CD4-positive, CD25-positive, alpha-beta regulatory T cell (primary cell): ENCODE data around the gene MAMSTR. TPM values are rescaled to one million over a fixed set of nuclear protein-coding genes. Genes with fewer than 3 reads are reported as not detected.
A peak's percentile ranks its signal among the peaks of the same experiment; 100 is the strongest.

ENCODE experiments used
- ATAC-seq, 2 donors: fragments of 150-1000 bp; cut with Tn5 transposase; one replicate each; pipeline ENCODE4 v1.10.0; 2021; ENCODE audit warnings: low read depth in 2 of 2, moderate number of reproducible peaks in 2 of 2, moderate library complexity in 1 of 2
- DNase-seq, 3 donors: peaks; one replicate each; pipeline versions ENCODE4 v3.0.0 to v3.0.0-alpha.2; 2012 to 2022; ENCODE audit warnings: mixed read lengths in 1 of 3
- H3K27ac ChIP-seq: one replicate; pipeline ENCODE4 v1.7.0; 2013; ENCODE audit warnings: mild to moderate bottlenecking, low read length; ENCODE audit not compliant: insufficient read depth, poor library complexity, severe bottlenecking
- H3K27me3 ChIP-seq: one replicate; pipeline ENCODE4 v1.7.0; 2013; ENCODE audit warnings: low read length; ENCODE audit not compliant: control insufficient read depth, insufficient read depth
- H3K36me3 ChIP-seq: one replicate; pipeline ENCODE4 v1.7.0; 2013; ENCODE audit warnings: mild to moderate bottlenecking, low read length, moderate library complexity; ENCODE audit not compliant: control insufficient read depth, insufficient read depth
- H3K4me1 ChIP-seq: 2 replicates; pipeline ENCODE4 v1.7.0; 2013; ENCODE audit warnings: mild to moderate bottlenecking, low read length; ENCODE audit not compliant: insufficient read depth, control insufficient read depth, poor library complexity, severe bottlenecking
- H3K4me3 ChIP-seq: one replicate; pipeline ENCODE4 v1.7.0; 2013; ENCODE audit warnings: low read depth, mild to moderate bottlenecking, low read length, moderate library complexity
- H3K9me3 ChIP-seq, 2 experiments: 1 replicate in 1 of 2; 2 replicates in 1 of 2; pipeline ENCODE4 v1.7.0; 2013; ENCODE audit warnings: low read length in 2 of 2, mild to moderate bottlenecking in 1 of 2, moderate library complexity in 1 of 2; ENCODE audit not compliant: control insufficient read depth in 2 of 2
- H3K27ac Mint-ChIP-seq, 3 donors: one replicate each; pipeline ENCODE4 v1.8.0; 2020 to 2022; ENCODE audit warnings: mild to moderate bottlenecking in 3 of 3, mixed read lengths in 3 of 3, moderate library complexity in 2 of 3
- H3K27me3 Mint-ChIP-seq: one replicate; pipeline ENCODE4 v1.8.0; 2022; ENCODE audit warnings: mild to moderate bottlenecking, mixed read lengths
- H3K36me3 Mint-ChIP-seq: one replicate; pipeline ENCODE4 v1.8.0; 2020; ENCODE audit warnings: mixed read lengths
- H3K4me1 Mint-ChIP-seq, 4 donors: one replicate each; pipeline ENCODE4 v1.8.0; 2020 to 2022; ENCODE audit warnings: mixed read lengths in 4 of 4, mild to moderate bottlenecking in 1 of 4
- H3K4me3 Mint-ChIP-seq, 4 donors: one replicate each; pipeline ENCODE4 v1.8.0; 2020 to 2022; ENCODE audit warnings: mild to moderate bottlenecking in 4 of 4, mixed read lengths in 4 of 4, moderate library complexity in 3 of 4
- H3K9me3 Mint-ChIP-seq, 7 donors: one replicate each; pipeline ENCODE4 v1.8.0; 2020 to 2022; ENCODE audit warnings: mixed read lengths in 7 of 7, mild to moderate bottlenecking in 3 of 7, moderate library complexity in 2 of 7
- polyA plus RNA-seq, 4 donors: library from polyadenylated mRNA; unstranded; fragments of 300-500 nt; fragmentation: Illumina TruSeq; gene quantifications; one replicate each; pipeline ENCODE4 v1.2.3, GENCODE V29; 2021
- total RNA-seq: library from RNA; stranded (reverse); gene quantifications from one replicate; pipeline ENCODE4 v1.2.3, GENCODE V29; 2022

MAMSTR gene
- total and polyA plus RNA-seq, 5 donors from 2014 or later, result 0.17 to 1.1 (median 0.40) TPM

DNA sequence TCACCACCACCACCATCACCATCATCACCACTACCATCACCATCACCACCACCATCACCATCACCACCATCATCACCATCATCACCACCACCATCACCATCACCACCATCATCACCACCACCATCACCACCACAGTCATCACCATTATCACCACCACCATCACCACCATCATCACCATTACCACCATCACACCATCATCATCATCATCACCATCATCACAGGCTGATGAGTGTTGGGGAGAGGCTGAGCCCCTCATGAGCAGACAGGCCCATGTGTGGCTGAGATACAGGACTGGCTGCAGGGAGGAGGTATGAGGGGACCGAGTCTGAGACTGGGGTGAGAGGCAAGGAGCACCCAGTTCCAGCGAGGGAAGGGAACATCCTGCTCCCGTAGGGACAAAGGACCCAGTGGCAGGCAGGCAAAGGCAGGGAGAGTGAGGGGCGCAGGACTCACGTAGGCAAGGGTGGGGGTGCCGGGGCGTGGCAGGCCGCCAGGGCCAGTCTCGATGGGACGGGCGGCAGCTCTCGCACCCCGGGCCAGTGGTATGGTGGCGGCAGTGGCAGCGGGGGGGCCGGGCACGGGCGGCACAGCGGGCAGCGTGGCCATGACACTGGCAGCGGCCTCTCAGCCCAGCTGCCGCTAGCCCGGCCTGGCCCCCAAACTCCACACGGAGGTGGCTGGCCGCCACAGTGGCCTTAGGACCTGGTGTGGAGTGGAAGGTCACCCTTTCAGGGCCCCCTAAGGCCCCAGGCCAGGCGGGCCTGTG is 49.4 kb downstream of the MAMSTR start:
- no peak overlapping the region for H3K27ac Mint-ChIP-seq

GRCh38 chr19:48668761-48669160 is 50.8 kb downstream of the MAMSTR start:
- Mint-ChIP-seq H3K27ac (peak overlapping the region; percentile 40 to 80 (median 79)), H3K27me3 (no peaks in the 10 kb centered on the region), H3K36me3 (no peaks in the 10 kb centered on the region), H3K4me1 (no peaks in the 10 kb centered on the region), H3K9me3 (no peaks in the 10 kb centered on the region), H3K4me3 (no peak overlapping the region)
- DNase-seq, result no peak
- ATAC-seq, result no peak
- Histone ChIP-seq H3K9me3 (no peaks in the 10 kb centered on the region), H3K4me1 (no peaks in the 10 kb centered on the region), H3K27me3 (no peaks in the 10 kb centered on the region), H3K36me3 (no peaks in the 10 kb centered on the region), H3K27ac (no peak overlapping the region), H3K4me3 (no peak overlapping the region)

More for the DNA sequence above, 49.4 kb downstream of the MAMSTR start:
- H3K4me1 Mint-ChIP-seq, result peaks cover 0 to 1% (median under 1%) of the 10 kb centered on the region in 4 donors
- Histone ChIP-seq H3K27ac (no peak overlapping the region), H3K4me1 (peaks cover under 1% of the 10 kb centered on the region), H3K36me3 (no peaks in the 10 kb centered on the region), H3K27me3 (no peaks in the 10 kb centered on the region), H3K4me3 (no peak overlapping the region), H3K9me3 (no peaks in the 10 kb centered on the region)
- ATAC-seq (no peak), DNase-seq (no peak)
- no peak overlapping the region for H3K4me3 Mint-ChIP-seq
- H3K9me3 Mint-ChIP-seq, result no peaks in the 10 kb centered on the region
- no peaks in the 10 kb centered on the region for H3K27me3 Mint-ChIP-seq
- H3K36me3 Mint-ChIP-seq, result no peaks in the 10 kb centered on the region

- Mint-ChIP-seq H3K36me3 (no peaks in the 10 kb centered on the region), H3K9me3 (no peaks in the 10 kb centered on the region), H3K27ac (peak overlapping the region in 1 of 3 donors; percentile 40), H3K4me3 (no peak overlapping the region), H3K27me3 (no peaks in the 10 kb centered on the region), H3K4me1 (no peaks in the 10 kb centered on the region)
- H3K9me3 ChIP-seq, result no peaks in the 10 kb centered on the region
- no peaks in the 10 kb centered on the region for H3K4me1 ChIP-seq
- H3K36me3 ChIP-seq, result no peaks in the 10 kb centered on the region
- DNase-seq (no peak), ATAC-seq (no peak)
- no peak overlapping the region for H3K4me3 ChIP-seq
- H3K27me3 ChIP-seq, result no peaks in the 10 kb centered on the region
- H3K27ac ChIP-seq, result no peak overlapping the region
Measured at GRCh38 chr19:48668332-48668731, 51.2 kb downstream of the MAMSTR start.

DNA sequence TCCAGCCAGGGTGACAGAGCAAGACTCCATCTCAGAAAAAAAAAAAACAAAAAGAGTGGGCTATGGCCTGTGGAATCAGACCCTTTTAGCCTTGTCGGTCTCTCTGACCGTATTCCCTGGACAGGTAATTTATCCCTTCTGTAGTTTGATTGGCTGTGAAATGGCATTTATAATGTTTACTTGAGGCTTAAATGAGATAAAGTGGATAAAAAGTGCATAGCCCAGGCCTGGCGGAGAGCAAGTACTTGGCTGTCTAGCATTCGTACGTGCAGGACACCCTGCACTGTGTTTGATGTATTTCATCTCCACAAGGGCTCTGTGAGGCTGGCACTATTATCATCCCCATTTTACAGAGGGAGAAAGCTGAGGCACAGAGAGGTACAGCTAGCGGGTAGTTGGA is 53.7 kb downstream of the MAMSTR start:
- H3K36me3 ChIP-seq, result no peaks in the 10 kb centered on the region
- H3K36me3 Mint-ChIP-seq, result no peaks in the 10 kb centered on the region
- H3K4me3 ChIP-seq, result no peak overlapping the region
- peaks cover 4 to 9% (median 6%) of the 10 kb centered on the region in 4 donors for H3K4me1 Mint-ChIP-seq
- no peak overlapping the region for H3K4me3 Mint-ChIP-seq
- no peak overlapping the region for H3K27ac ChIP-seq
- ATAC-seq (no peak), DNase-seq (no peak)
- peaks cover 5% of the 10 kb centered on the region for H3K4me1 ChIP-seq
- H3K27me3 Mint-ChIP-seq, result no peaks in the 10 kb centered on the region
- H3K9me3 Mint-ChIP-seq, result no peaks in the 10 kb centered on the region
- no peaks in the 10 kb centered on the region for H3K27me3 ChIP-seq
- no peaks in the 10 kb centered on the region for H3K9me3 ChIP-seq
- H3K27ac Mint-ChIP-seq, result no peak overlapping the region

DNA sequence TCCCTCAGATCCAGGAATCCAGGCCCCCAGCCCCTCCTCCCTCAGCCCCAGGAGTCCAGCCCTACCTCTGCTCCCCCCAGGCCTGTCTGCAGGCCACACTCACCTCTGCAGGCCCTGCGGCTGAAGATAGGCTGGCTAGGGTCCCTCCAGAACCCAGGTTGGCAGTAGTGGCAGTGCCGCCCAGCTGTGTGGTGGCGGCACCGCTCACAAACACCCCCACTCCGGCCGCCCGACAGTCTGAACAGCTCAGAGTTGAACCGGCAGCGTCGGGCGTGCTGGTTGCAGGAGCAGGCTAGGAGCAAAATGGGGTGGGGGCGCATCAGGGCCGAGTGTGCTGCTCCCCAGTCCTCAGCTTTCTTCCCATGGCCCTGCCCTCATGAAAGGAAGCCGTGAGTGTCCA is 55.0 kb downstream of the MAMSTR start:
- Histone ChIP-seq H3K9me3 (no peaks in the 10 kb centered on the region), H3K27me3 (no peaks in the 10 kb centered on the region), H3K4me1 (peaks cover 9% of the 10 kb centered on the region), H3K36me3 (no peaks in the 10 kb centered on the region), H3K4me3 (no peak overlapping the region), H3K27ac (no peak overlapping the region)
- no peak for DNase-seq
- Mint-ChIP-seq H3K9me3 (no peaks in the 10 kb centered on the region), H3K36me3 (no peaks in the 10 kb centered on the region), H3K4me1 (peaks cover 5 to 12% (median 8%) of the 10 kb centered on the region in 4 donors), H3K27ac (no peak overlapping the region), H3K27me3 (no peaks in the 10 kb centered on the region), H3K4me3 (no peak overlapping the region)
- ATAC-seq, result no peak

- no peaks in the 10 kb centered on the region for H3K9me3 ChIP-seq
- ATAC-seq (no peak), DNase-seq (no peak)
- peaks cover 5 to 12% (median 8%) of the 10 kb centered on the region in 4 donors for H3K4me1 Mint-ChIP-seq
- no peaks in the 10 kb centered on the region for H3K9me3 Mint-ChIP-seq
- H3K36me3 ChIP-seq, result no peaks in the 10 kb centered on the region
- no peak overlapping the region for H3K4me3 ChIP-seq
- no peak overlapping the region for H3K27ac ChIP-seq
- no peak overlapping the region for H3K4me3 Mint-ChIP-seq
- no peaks in the 10 kb centered on the region for H3K27me3 ChIP-seq
- H3K27me3 Mint-ChIP-seq, result peaks cover 4% of the 10 kb centered on the region
- no peak overlapping the region for H3K27ac Mint-ChIP-seq
- no peaks in the 10 kb centered on the region for H3K36me3 Mint-ChIP-seq
- H3K4me1 ChIP-seq, result peaks cover 9% of the 10 kb centered on the region
Measured at GRCh38 chr19:48663667-48664066, 55.9 kb downstream of the MAMSTR start.

Other genes starting within 250 kb of the MAMSTR start
- 6.3 TPM for gene LMTK3, start 207.9 kb downstream of the MAMSTR start, total RNA-seq
- not detected for gene LMTK3, start 207.9 kb downstream of the MAMSTR start, polyA plus RNA-seq
- not detected for gene SULT2B1, start 167.6 kb downstream of the MAMSTR start, total RNA-seq
- gene SULT2B1, start 167.6 kb downstream of the MAMSTR start, polyA plus RNA-seq, result under 1 TPM in 2 of 4 donors, not detected in 2; 0.16 to 0.82 TPM
- not detected for gene SPACA4, start 113.0 kb downstream of the MAMSTR start, total RNA-seq
- under 1 TPM in 1 of 4 donors, not detected in 3; 0.25 TPM for gene SPACA4, start 113.0 kb downstream of the MAMSTR start, polyA plus RNA-seq
- gene FAM83E, start 104.6 kb downstream of the MAMSTR start, total RNA-seq, result 0.76 TPM
- gene FAM83E, start 104.6 kb downstream of the MAMSTR start, polyA plus RNA-seq, result under 1 TPM in 1 of 4 donors, not detected in 3; 0.31 TPM
- gene RPL18, start 100.5 kb downstream of the MAMSTR start, total RNA-seq, result 1,690 TPM
- gene RPL18, start 100.5 kb downstream of the MAMSTR start, polyA plus RNA-seq, result 1,000 to 10,000 TPM; 1,618 to 2,428 (median 2,131) TPM
- gene SPHK2, start 100.2 kb downstream of the MAMSTR start, total RNA-seq, result 13.0 TPM
- 1 to 10 TPM; 4.8 to 8.4 (median 7.5) TPM for gene SPHK2, start 100.2 kb downstream of the MAMSTR start, polyA plus RNA-seq
- 37.7 TPM for gene DBP, start 82.3 kb downstream of the MAMSTR start, total RNA-seq
- gene DBP, start 82.3 kb downstream of the MAMSTR start, polyA plus RNA-seq, result 10 to 100 TPM; 71.2 to 96.6 (median 85.8) TPM
- 10.4 TPM for gene CA11, start 73.5 kb downstream of the MAMSTR start, total RNA-seq
- gene CA11, start 73.5 kb downstream of the MAMSTR start, polyA plus RNA-seq, result 1 to 10 TPM; 4.1 to 6.3 (median 5.2) TPM
- 2.3 TPM for gene NTN5, start 46.7 kb downstream of the MAMSTR start, total RNA-seq
- under 1 TPM in 2 of 4 donors, not detected in 2; 0.21 to 0.30 TPM for gene NTN5, start 46.7 kb downstream of the MAMSTR start, polyA plus RNA-seq
- gene FUT2, start 23.8 kb downstream of the MAMSTR start, total RNA-seq, result not detected
- gene FUT2, start 23.8 kb downstream of the MAMSTR start, polyA plus RNA-seq, result under 1 TPM in 2 of 4 donors, not detected in 2; 0.10 to 0.67 TPM
- gene RASIP1, start 20.9 kb upstream of the MAMSTR start, total RNA-seq, result 0.22 TPM
- under 1 TPM; 0.13 to 0.55 (median 0.18) TPM for gene RASIP1, start 20.9 kb upstream of the MAMSTR start, polyA plus RNA-seq
- not detected for gene IZUMO1, start 27.2 kb upstream of the MAMSTR start, total RNA-seq
- not detected for gene IZUMO1, start 27.2 kb upstream of the MAMSTR start, polyA plus RNA-seq
- not detected for gene FUT1, start 32.9 kb upstream of the MAMSTR start, total RNA-seq
- gene FUT1, start 32.9 kb upstream of the MAMSTR start, polyA plus RNA-seq, result under 1 TPM in 2 of 4 donors, not detected in 2; 0.06 to 0.14 TPM
- gene FGF21, start 35.8 kb upstream of the MAMSTR start, total RNA-seq, result not detected
- not detected for gene FGF21, start 35.8 kb upstream of the MAMSTR start, polyA plus RNA-seq
- 16.4 TPM for gene BCAT2, start 91.3 kb upstream of the MAMSTR start, total RNA-seq
- 10 to 100 TPM; 19.5 to 23.0 (median 21.2) TPM for gene BCAT2, start 91.3 kb upstream of the MAMSTR start, polyA plus RNA-seq
- gene HSD17B14, start 116.8 kb upstream of the MAMSTR start, total RNA-seq, result 0.49 TPM
- gene HSD17B14, start 116.8 kb upstream of the MAMSTR start, polyA plus RNA-seq, result 1 to 10 TPM in 1 of 4 donors, under 1 TPM in 3; 0.29 to 2.0 (median 0.61) TPM
- gene PLEKHA4, start 148.9 kb upstream of the MAMSTR start, total RNA-seq, result 2.8 TPM
- 1 to 10 TPM in 3 of 4 donors, under 1 TPM in 1; 0.84 to 4.6 (median 1.7) TPM for gene PLEKHA4, start 148.9 kb upstream of the MAMSTR start, polyA plus RNA-seq
- 840 TPM for gene PPP1R15A, start 152.7 kb upstream of the MAMSTR start, total RNA-seq
- gene PPP1R15A, start 152.7 kb upstream of the MAMSTR start, polyA plus RNA-seq, result 10 to 100 TPM; 39.1 to 65.6 (median 52.4) TPM
- gene TULP2, start 179.0 kb upstream of the MAMSTR start, total RNA-seq, result not detected
- gene TULP2, start 179.0 kb upstream of the MAMSTR start, polyA plus RNA-seq, result not detected
- gene NUCB1, start 180.6 kb upstream of the MAMSTR start, total RNA-seq, result 133 TPM
- gene NUCB1, start 180.6 kb upstream of the MAMSTR start, polyA plus RNA-seq, result 10 to 100 TPM; 72.8 to 99.3 (median 86.4) TPM
- gene DHDH, start 214.0 kb upstream of the MAMSTR start, total RNA-seq, result not detected
- gene DHDH, start 214.0 kb upstream of the MAMSTR start, polyA plus RNA-seq, result 1 to 10 TPM in 2 of 4 donors, under 1 TPM in 2; 0.68 to 2.4 (median 1.1) TPM
- gene BAX, start 235.2 kb upstream of the MAMSTR start, total RNA-seq, result 92.8 TPM
- 10 to 100 TPM; 47.9 to 73.1 (median 61.1) TPM for gene BAX, start 235.2 kb upstream of the MAMSTR start, polyA plus RNA-seq
- 575 TPM for gene FTL, start 245.6 kb upstream of the MAMSTR start, total RNA-seq
- gene FTL, start 245.6 kb upstream of the MAMSTR start, polyA plus RNA-seq, result 1,000 to 10,000 TPM; 4,061 to 5,675 (median 4,823) TPM